H9 (cell line): ENCODE results near the gene MEPCE. TPM values are rescaled to one million over a fixed set of nuclear protein-coding genes. Genes with fewer than 3 reads are reported as not detected.
A peak's percentile ranks its signal among the peaks of the same experiment; 100 is the strongest.

ENCODE experiments used
- DNase-seq: peaks from one replicate; pipeline ENCODE4 v3.0.0-alpha.2; 2017
- H2AFZ ChIP-seq: one replicate; pipeline ENCODE4 v1.6.1; 2013; ENCODE audit warnings: mild to moderate bottlenecking, low read length, control low read depth, moderate library complexity
- H2AK5ac ChIP-seq: 2 replicates; pipeline ENCODE4 v1.6.1; 2013; ENCODE audit warnings: low read length, control low read depth, mixed read lengths; ENCODE audit not compliant: insufficient read length
- H2BK120ac ChIP-seq: one replicate; pipeline ENCODE4 v1.6.1; 2013; ENCODE audit warnings: low read depth, mild to moderate bottlenecking, low read length, control low read depth, inconsistent platforms; ENCODE audit not compliant: poor library complexity, severe bottlenecking
- H2BK12ac ChIP-seq: 2 replicates; pipeline ENCODE4 v1.6.1; 2013; ENCODE audit warnings: low read length, control low read depth, mixed read lengths, low read depth; ENCODE audit not compliant: insufficient read length
- H2BK15ac ChIP-seq: 2 replicates; pipeline ENCODE4 v1.6.1; 2013; ENCODE audit warnings: low read depth, low read length, control low read depth
- H2BK20ac ChIP-seq: one replicate; pipeline ENCODE4 v1.6.1; 2013; ENCODE audit warnings: low read depth, mild to moderate bottlenecking, low read length, control low read depth, inconsistent platforms; ENCODE audit not compliant: poor library complexity, severe bottlenecking
- H2BK5ac ChIP-seq: 2 replicates; pipeline ENCODE4 v1.6.1; 2013; ENCODE audit warnings: low read length, control low read depth, mixed read lengths; ENCODE audit not compliant: insufficient read length
- H3K14ac ChIP-seq: 2 replicates; pipeline ENCODE4 v1.6.1; 2013; ENCODE audit warnings: low read length, control low read depth; ENCODE audit not compliant: insufficient read depth
- H3K18ac ChIP-seq: 2 replicates; pipeline ENCODE4 v1.6.1; 2013; ENCODE audit warnings: low read depth, mild to moderate bottlenecking, mixed read lengths, low read length, control low read depth; ENCODE audit not compliant: insufficient read length
- H3K23ac ChIP-seq: 2 replicates; pipeline ENCODE4 v1.6.1; 2013; ENCODE audit warnings: low read length, control low read depth, mixed read lengths, low read depth; ENCODE audit not compliant: insufficient read length
- H3K23me2 ChIP-seq: 2 replicates; pipeline ENCODE4 v1.6.1; 2013; ENCODE audit warnings: low read depth, mild to moderate bottlenecking, mixed read lengths, low read length, control low read depth; ENCODE audit not compliant: insufficient read length, poor library complexity, severe bottlenecking
- H3K27ac ChIP-seq: 2 replicates; pipeline ENCODE4 v1.5.1; 2013; ENCODE audit warnings: low read length, control low read depth, mixed read lengths, low read depth; ENCODE audit not compliant: insufficient read length
- H3K27me3 ChIP-seq: 2 replicates; pipeline ENCODE4 v1.6.1; 2013; ENCODE audit warnings: low read length, control low read depth, inconsistent platforms; ENCODE audit not compliant: insufficient read depth
- H3K4ac ChIP-seq: 2 replicates; pipeline ENCODE4 v1.6.1; 2013; ENCODE audit warnings: low read depth, mild to moderate bottlenecking, control low read depth, inconsistent platforms, low read length, moderate library complexity
- H3K4me1 ChIP-seq: 2 replicates; pipeline ENCODE4 v1.6.1; 2013; ENCODE audit warnings: low read length, control low read depth, inconsistent platforms; ENCODE audit not compliant: insufficient read depth
- H3K4me2 ChIP-seq: 2 replicates; pipeline ENCODE4 v1.6.1; 2013; ENCODE audit warnings: low read length, control low read depth, mixed read lengths; ENCODE audit not compliant: insufficient read length, insufficient read depth
- H3K56ac ChIP-seq: 2 replicates; pipeline ENCODE4 v1.6.1; 2013; ENCODE audit warnings: low read depth, mild to moderate bottlenecking, mixed read lengths, low read length, control low read depth; ENCODE audit not compliant: insufficient read length
- H3K79me1 ChIP-seq: 2 replicates; pipeline ENCODE4 v1.6.1; 2013; ENCODE audit warnings: low read depth, mild to moderate bottlenecking, moderate library complexity, low read length, control low read depth, inconsistent platforms; ENCODE audit not compliant: insufficient read depth, poor library complexity, severe bottlenecking
- H3K79me2 ChIP-seq: 2 replicates; pipeline ENCODE4 v1.6.1; 2013; ENCODE audit warnings: low read length, control low read depth, inconsistent platforms; ENCODE audit not compliant: insufficient read depth
- H3K9ac ChIP-seq: 2 replicates; pipeline ENCODE4 v1.6.1; 2013; ENCODE audit warnings: low read length, control low read depth, mixed read lengths; ENCODE audit not compliant: insufficient read length; ENCODE audit errors: extremely low read depth
- H3K9me3 ChIP-seq: one replicate; pipeline ENCODE4 v1.6.1; 2013; ENCODE audit warnings: low read depth, low read length, inconsistent platforms; ENCODE audit not compliant: control insufficient read depth
- H3T11ph ChIP-seq: one replicate; pipeline ENCODE4 v1.6.1; 2013; ENCODE audit warnings: mild to moderate bottlenecking, low read length, control low read depth, inconsistent platforms
- H4K20me1 ChIP-seq: one replicate; pipeline ENCODE4 v1.6.1; 2013; ENCODE audit not compliant: control insufficient read depth, insufficient read length, insufficient read depth
- H4K5ac ChIP-seq: 2 replicates; pipeline ENCODE4 v1.6.1; 2013; ENCODE audit warnings: low read depth, mild to moderate bottlenecking, mixed read lengths, low read length, control low read depth; ENCODE audit not compliant: insufficient read length
- H4K8ac ChIP-seq: replicated peaks from 2 replicates; pipeline ENCODE4 v1.6.1; 2013; ENCODE audit warnings: low read length, control low read depth, mixed read lengths, low read depth; ENCODE audit not compliant: insufficient read length
- H4K91ac ChIP-seq: 2 replicates; pipeline ENCODE4 v1.6.1; 2013; ENCODE audit warnings: low read depth, mild to moderate bottlenecking, moderate library complexity, mixed read lengths, low read length, control low read depth; ENCODE audit not compliant: insufficient read length
- H3K27ac Mint-ChIP-seq, 3 experiments: 2 replicates in 2 of 3; 3 replicates in 1 of 3; pipeline ENCODE4 v1.8.0; 2020 to 2021; ENCODE audit warnings: mixed read lengths in 3 of 3, mild to moderate bottlenecking in 1 of 3, moderate library complexity in 1 of 3
- H3K27me3 Mint-ChIP-seq: 2 replicates; pipeline ENCODE4 v1.8.0; 2021; ENCODE audit warnings: low read depth, mild to moderate bottlenecking, moderate library complexity, mixed read lengths
- H3K36me3 Mint-ChIP-seq, 3 experiments: 2 replicates in 2 of 3; 3 replicates in 1 of 3; pipeline ENCODE4 v1.8.0; 2020 to 2021; ENCODE audit warnings: low read depth in 3 of 3, mixed read lengths in 3 of 3; ENCODE audit not compliant: insufficient read depth in 1 of 3
- H3K4me1 Mint-ChIP-seq, 2 experiments: 2 replicates each; pipeline ENCODE4 v1.8.0; 2020; ENCODE audit warnings: mixed read lengths in 2 of 2
- H3K4me3 Mint-ChIP-seq, 2 experiments: 2 replicates in 1 of 2; 3 replicates in 1 of 2; pipeline ENCODE4 v1.8.0; 2020 to 2021; ENCODE audit warnings: mild to moderate bottlenecking in 2 of 2, mixed read lengths in 2 of 2, moderate library complexity in 1 of 2
- H3K9me3 Mint-ChIP-seq, 2 experiments: 2 replicates in 1 of 2; 3 replicates in 1 of 2; pipeline ENCODE4 v1.8.0; 2020; ENCODE audit warnings: mild to moderate bottlenecking in 2 of 2, mixed read lengths in 2 of 2, moderate library complexity in 1 of 2
- WGBS: extraction: QIAGEN DNeasy Blood & Tissue Kit; methylation state at CpG from one replicate; pipeline ENCODE4 v1.1.7; 2013; ENCODE audit warnings: missing lambda C conversion rate, low lambda C conversion rate, mixed read lengths; ENCODE audit not compliant: insufficient read length; ENCODE audit errors: extremely low coverage; 5-methylcytosine and 5-hydroxymethylcytosine counted together
- total RNA-seq: library from RNA; stranded (reverse); gene quantifications from 2 replicates; pipeline ENCODE4 v1.2.1, GENCODE V29; 2021
- TF ChIP-seq, protein P1 (sequence below): fragments of 200-600 bp; sonication (generic); conservative IDR thresholded peaks from 3 replicates; pipeline ENCODE4 v1.8.0; 2021; ENCODE audit warnings: antibody characterized with exemption, mild to moderate bottlenecking

MEPCE gene
- total RNA-seq, 1 experiment from 2014 or later, result 68.0 TPM

GRCh38 chr7:100431286-100431735, 1.7 kb downstream of the MEPCE start:
- H2BK120ac ChIP-seq, result no peak overlapping the region
- DNase-seq, result peak; percentile 28
- WGBS, result no CpG with 5 or more reads among the region's 23 CpGs
- H4K8ac ChIP-seq, result no peak overlapping the region
- peaks cover 21% of the 10 kb centered on the region for H3K27me3 Mint-ChIP-seq
- H3K4ac ChIP-seq, result no peak overlapping the region
- H2AFZ ChIP-seq, result no peak overlapping the region
- no peak overlapping the region for H2BK12ac ChIP-seq
- no peak overlapping the region for H3K9ac ChIP-seq
- peaks cover 11% of the 10 kb centered on the region for H3K23me2 ChIP-seq
- no peak overlapping the region for H3K18ac ChIP-seq
- TF ChIP-seq, protein P1, sequence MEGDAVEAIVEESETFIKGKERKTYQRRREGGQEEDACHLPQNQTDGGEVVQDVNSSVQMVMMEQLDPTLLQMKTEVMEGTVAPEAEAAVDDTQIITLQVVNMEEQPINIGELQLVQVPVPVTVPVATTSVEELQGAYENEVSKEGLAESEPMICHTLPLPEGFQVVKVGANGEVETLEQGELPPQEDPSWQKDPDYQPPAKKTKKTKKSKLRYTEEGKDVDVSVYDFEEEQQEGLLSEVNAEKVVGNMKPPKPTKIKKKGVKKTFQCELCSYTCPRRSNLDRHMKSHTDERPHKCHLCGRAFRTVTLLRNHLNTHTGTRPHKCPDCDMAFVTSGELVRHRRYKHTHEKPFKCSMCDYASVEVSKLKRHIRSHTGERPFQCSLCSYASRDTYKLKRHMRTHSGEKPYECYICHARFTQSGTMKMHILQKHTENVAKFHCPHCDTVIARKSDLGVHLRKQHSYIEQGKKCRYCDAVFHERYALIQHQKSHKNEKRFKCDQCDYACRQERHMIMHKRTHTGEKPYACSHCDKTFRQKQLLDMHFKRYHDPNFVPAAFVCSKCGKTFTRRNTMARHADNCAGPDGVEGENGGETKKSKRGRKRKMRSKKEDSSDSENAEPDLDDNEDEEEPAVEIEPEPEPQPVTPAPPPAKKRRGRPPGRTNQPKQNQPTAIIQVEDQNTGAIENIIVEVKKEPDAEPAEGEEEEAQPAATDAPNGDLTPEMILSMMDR, result no peak
- no peaks in the 10 kb centered on the region; the same call in 1 of the 2 replicates for H3K79me2 ChIP-seq
- H2BK20ac ChIP-seq, result no peak overlapping the region
- H2BK15ac ChIP-seq, result no peak overlapping the region
- no peak overlapping the region; the same call in 1 of the 2 replicates for H3K14ac ChIP-seq
- H3K79me1 ChIP-seq, result peaks cover 3% of the 10 kb centered on the region
- no peaks in the 10 kb centered on the region for H3K27me3 ChIP-seq
- no peaks in the 10 kb centered on the region for H4K20me1 ChIP-seq
- H3K4me3 Mint-ChIP-seq, result peak overlapping the region; percentile 86 to 95
- no peak overlapping the region for H3K27ac ChIP-seq
- no peak overlapping the region for H2BK5ac ChIP-seq
- H3K56ac ChIP-seq, result no peak overlapping the region
- H4K5ac ChIP-seq, result no peak overlapping the region
- peak overlapping the region; percentile 71 for H3K4me2 ChIP-seq
- H4K91ac ChIP-seq, result no peak overlapping the region
- H3K27ac Mint-ChIP-seq, result peak overlapping the region in 2 of 3 experiments; percentile 52 to 84; a peak in 4 of 7 replicates
- H3K4me1 Mint-ChIP-seq, result peaks cover 45 to 46% of the 10 kb centered on the region in 2 experiments
- no peak overlapping the region for H2AK5ac ChIP-seq
- peaks cover 37 to 53% (median 40%) of the 10 kb centered on the region in 3 experiments for H3K36me3 Mint-ChIP-seq
- H3K23ac ChIP-seq, result no peak overlapping the region
- no peak overlapping the region for H3T11ph ChIP-seq
- H3K4me1 ChIP-seq, result no peaks in the 10 kb centered on the region
- peaks cover 4 to 14% of the 10 kb centered on the region in 2 experiments; a peak in 3 of 5 replicates for H3K9me3 Mint-ChIP-seq
- no peaks in the 10 kb centered on the region for H3K9me3 ChIP-seq
